ENCODE measurements around the gene ARRB1.

The ARRB1 gene

DNA sequence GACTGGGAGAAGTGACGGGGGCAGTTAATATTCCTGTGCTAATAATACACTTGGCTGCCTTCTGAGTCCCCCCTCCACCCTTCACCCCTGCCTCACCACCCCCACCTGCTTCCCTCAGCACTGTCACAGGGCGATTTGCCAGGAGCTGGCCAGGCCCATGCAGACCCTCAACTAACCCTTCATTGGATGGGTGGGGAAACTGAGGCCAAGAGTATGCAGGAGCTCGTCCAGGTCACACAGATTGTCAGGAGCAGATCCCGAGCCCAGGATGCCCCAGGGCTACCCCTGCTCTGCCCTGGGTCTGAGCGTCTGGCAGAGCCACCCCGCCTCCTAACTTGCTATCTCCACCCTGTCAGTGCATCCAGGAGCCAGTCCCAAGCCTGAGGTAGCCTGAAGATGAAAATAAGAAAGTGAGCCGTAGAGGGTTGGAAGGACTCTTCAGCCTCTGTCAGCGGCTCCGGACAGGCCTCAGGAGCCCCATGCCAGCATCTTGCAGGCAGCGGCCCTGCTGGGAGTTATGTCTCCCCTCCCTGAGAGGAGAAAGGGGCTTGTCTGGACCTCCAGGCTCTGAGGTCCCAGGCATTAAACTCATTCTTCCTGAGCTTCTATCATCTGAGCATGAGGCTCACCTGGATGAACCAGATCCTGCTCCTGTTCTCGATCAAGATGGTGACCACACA is 104.7 kb downstream of the ARRB1 start:
- DNase-seq (ENCODE audit: low spot score) = no peak

DNA sequence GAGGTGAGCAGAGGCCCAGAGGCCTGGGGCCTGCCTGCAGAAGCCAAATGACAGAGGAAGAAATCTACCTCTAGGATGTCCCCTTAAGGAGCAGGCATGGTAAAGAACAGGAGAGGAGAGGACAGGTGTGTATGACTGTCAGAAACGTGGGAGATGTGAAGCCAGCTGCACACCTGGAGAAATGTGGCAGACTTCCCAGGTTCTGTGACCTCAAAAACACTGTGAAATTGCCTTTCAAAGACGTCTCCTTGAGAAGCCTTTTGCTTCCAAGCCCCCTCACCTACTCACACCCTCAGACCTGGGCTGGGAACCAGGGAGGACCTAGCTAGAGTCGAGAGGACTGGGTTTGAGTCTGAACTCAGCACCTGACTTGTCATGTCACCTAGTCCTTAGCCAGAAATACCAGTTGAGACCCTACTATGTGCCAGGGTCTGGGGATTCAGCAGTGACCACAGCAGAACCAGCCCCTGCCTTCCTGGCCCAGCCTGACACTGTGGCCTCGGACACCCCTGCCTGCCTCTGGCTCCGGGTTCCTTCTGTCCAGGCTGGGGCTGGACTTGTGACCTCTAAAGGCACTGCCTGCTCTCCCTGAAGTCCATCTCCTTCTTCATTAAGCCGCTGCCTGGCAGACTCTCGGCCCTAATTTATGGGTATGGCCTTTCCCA is 105.3 kb downstream of the ARRB1 start:
- DNase-seq (ENCODE audit: low spot score) = no peak

DNA sequence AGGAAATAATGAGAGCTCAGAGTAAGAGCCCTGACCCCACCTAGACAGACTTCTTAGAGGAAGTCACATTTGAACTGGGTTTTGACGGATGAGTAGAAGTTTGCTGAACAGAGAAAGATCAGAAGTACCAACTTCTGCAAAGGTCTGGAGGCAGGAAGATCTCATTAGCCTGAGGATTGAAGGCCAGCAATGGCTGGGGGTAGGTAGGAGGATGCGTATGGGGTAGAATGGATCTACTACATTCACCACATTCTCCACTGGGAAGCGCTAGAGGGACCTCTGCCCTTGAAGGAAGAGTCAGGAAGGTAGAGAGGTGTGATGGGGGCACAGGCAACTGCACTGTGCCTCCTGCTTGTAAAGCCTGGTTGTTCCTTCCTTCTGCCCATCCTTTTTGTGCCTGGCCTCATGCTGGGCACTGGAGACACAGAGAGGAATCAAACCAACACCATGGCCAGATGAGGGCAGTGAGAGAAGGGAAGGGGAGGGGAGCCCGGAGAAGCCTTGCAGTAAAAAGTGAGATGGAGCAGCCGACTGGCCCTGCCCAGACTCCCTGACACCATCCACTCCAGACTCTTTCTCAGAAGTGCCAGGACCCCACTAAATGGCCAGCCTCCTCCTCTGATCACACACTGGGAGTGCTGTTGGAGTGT is 106.0 kb downstream of the ARRB1 start:
- DNase-seq (ENCODE audit: low spot score) = peak; percentile 41

DNA sequence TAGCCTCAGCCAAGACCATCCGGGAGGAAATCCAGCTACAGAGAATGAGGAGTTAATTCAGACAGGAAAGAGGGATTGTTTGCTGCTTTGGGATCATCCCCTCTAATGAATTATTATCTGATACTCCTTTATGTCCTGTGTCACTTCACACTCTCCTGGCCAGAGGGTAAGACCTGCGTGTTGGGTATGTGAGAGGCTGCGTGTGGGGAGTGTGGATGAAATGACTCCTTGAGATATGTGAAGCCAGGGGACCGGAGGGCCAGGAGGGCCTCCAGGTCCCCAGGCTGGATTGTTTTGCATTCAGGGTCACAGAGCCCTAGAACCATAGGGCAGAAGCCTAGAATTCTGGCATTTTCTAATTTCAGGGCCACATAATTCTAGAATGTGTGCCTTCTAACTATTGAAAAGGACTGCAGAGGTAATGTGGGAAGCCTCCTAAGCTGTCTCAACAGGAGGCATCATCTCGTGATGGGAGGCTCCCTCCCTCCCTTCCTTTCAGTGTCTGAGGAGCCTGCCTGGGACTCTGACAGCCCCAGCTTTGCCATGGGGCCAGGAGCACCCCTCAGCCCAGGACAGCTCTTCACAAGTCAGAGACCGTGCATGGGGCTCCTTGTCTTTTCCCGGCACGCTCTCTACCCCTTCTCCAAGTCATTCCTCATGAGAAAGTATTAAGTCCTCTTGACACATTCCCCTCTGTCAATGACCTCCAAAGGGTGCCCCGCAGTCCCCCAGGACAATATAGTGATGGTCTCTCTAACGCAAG is 107.2 kb downstream of the ARRB1 start:
- no peak for DNase-seq (ENCODE audit: low spot score)

DNA sequence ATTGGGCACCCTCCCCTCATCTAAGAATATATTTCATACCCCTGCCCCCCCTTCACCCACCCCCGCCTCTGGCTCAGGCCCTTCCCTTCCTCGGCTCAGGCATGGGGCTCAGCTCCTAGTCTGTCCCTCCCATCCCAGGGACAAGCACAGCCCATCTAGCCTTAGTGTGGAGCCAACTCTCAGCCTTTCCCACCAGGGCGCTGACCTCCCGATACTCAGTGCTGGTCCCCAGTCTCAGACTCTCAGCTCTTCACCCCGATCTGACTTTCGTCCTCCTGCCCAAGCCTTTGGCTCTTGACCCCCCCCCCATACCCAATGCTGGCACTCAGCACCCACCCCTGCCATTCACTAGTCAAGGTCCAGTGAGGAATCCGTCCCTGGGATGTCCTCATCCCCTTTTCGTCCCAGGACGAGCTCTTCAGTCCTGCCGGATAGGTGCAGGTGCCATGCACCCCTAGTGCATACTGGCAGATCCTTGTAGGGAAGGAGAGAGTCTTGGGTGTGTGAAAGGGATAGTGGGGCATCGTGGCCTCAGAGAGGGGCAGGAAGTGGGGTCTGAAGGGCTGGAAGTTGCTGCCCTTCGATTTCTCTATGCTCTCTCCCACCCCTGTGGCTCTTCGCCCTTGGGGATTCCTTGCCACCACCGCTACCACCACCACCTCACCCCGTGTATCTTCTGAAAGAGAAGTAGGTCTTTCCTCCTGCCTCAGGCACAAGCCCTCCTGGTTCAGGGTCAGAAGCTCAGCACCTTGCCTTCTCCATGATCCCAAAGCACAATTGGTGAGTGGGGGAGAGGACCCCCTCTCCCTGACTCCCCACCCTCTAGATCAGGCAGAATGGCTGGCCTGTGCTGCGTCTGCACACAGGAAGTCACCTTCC is 108.5 kb downstream of the ARRB1 start:
- DNase-seq (ENCODE audit: low spot score) = no peak

DNA sequence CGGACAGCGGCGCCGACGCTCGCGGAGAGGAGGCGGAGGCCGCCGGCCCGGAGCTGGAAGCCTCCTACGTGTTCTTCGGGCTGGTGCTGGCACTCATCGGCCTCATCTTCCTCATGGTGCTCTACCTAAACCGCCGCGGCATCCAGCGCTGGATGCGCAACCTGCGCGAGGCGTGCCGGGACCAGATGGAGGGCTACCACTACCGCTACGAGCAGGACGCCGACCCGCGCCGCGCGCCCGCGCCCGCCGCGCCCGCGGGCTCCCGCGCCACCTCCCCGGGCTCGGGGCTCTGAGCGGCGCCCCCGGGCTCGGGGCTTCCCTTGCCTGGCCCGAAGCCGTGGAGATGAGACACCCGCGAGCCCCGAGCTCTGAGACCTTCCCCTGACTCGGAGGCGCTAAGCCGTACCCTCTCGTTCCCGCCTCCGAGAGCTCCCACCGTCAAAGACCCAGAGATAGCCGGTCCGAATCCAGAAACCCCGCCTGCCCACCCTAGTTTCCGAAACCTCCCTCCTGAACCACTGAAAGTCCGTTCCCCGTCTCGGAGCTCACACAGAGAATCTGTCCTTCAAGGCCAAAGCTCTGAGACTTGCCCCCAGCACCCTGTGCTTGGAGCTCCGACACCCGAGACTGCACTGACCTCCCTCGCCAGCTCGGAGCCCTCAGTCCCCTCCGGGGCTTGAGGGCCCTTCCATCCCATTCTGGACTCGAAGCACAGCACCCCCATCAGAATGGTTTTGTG is 109.4 kb downstream of the ARRB1 start:
- DNase-seq (ENCODE audit: low spot score) = no peak

DNA sequence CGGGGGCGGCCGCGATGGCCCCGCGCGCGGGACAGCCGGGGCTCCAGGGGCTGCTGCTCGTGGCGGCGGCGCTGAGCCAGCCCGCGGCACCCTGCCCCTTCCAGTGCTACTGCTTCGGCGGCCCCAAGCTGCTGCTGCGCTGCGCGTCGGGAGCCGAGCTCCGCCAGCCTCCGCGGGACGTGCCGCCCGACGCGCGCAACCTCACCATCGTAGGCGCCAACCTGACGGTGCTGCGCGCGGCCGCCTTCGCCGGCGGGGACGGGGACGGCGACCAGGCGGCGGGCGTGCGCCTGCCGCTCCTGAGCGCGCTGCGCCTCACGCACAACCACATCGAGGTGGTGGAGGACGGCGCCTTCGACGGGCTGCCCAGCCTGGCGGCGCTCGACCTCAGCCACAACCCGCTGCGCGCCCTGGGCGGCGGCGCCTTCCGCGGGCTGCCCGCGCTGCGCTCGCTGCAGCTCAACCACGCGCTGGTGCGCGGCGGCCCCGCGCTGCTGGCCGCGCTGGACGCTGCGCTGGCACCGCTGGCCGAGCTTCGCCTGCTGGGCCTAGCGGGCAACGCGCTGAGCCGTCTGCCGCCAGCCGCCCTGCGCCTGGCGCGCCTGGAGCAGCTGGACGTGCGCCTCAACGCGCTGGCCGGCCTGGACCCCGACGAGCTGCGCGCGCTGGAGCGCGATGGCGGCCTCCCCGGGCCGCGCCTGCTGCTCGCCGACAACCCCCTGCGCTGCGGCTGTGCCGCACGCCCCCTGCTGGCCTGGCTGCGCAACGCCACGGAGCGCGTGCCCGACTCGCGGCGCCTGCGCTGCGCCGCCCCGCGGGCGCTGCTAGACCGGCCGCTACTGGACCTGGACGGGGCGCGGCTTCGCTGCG is 110.2 kb downstream of the ARRB1 start:
- peak; percentile 97 for DNase-seq (ENCODE audit: low spot score)

DNA sequence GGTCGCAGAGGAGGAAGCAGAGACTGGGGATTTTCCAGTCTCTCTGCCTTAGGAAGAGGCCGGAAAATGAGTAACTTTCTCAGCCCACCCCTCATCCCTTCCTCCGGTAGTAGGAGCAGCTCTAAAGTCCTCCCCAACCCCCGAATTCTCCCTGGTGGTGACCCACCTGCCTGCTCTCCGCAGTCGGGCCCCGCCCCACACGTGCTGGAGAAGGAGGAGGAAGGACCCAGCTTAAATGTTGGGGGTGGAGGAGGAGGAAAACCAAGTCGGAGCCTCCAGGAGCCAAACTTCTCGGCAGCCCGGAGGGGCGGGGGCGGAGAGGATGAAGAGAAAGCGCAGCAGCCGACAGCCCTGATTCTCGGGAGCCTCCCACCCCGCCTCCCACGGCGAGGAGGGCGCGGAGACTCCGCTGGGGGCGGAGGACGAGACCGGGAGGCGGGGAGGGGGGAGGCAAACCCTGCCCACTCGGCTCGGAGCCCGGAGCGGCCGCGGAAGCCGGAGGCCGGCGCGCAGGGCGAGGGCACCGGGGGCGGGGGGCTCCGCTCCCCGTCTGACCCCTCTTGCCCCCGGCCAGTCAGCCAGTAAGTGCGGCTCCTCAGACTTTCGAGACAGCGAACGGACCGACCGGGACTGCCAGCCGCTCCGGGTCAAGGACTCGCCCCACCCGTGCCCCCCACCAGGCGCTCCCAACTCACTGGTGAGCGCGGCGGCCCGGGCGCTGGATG is 111.0 kb downstream of the ARRB1 start, which contains the start of gene TPBGL:
TSS of gene TPBGL (plus strand) at position 464 of the 725 bp plus-strand sequence. CDS start 276 bp downstream, outside the sequence.
- DNase-seq (ENCODE audit: low spot score) = peak; percentile 64

DNA sequence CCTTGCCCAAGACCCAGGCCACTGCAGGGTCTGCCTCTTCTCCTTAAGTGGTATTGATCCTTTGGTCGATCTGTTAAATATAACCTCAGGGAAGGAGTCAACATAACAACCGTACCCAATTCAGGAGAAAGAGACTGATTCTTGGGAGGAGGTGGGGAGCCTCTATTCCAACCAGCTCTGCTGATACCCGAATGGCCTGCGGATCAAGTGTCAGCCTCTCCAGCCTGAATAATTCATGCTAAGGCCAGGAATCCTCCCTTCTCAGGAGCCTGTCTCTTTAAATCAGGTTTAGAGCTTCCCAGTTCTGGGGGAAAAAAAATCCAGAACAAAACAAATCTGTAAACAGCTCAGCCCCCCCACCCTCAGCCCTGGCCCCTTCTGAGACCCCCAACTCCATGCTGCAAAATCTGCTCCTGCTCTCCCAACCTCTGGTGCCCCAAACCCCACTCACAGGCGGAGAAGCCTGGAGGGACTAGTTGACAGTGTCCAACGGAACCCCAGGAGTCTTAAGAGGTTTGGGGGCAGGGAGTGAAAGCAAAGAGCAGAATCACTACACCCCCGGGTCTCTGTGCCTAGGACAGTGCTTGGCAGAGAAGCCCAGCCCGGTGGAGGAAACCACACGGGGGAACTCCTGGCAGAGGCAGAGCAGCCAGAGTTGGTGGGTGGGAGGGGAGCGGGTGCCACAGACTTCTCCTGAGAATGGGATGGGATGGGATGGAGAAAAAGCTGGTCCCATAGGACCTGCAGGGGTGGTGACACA is 111.8 kb downstream of the ARRB1 start:
- no peak for DNase-seq (ENCODE audit: low spot score)

DNA sequence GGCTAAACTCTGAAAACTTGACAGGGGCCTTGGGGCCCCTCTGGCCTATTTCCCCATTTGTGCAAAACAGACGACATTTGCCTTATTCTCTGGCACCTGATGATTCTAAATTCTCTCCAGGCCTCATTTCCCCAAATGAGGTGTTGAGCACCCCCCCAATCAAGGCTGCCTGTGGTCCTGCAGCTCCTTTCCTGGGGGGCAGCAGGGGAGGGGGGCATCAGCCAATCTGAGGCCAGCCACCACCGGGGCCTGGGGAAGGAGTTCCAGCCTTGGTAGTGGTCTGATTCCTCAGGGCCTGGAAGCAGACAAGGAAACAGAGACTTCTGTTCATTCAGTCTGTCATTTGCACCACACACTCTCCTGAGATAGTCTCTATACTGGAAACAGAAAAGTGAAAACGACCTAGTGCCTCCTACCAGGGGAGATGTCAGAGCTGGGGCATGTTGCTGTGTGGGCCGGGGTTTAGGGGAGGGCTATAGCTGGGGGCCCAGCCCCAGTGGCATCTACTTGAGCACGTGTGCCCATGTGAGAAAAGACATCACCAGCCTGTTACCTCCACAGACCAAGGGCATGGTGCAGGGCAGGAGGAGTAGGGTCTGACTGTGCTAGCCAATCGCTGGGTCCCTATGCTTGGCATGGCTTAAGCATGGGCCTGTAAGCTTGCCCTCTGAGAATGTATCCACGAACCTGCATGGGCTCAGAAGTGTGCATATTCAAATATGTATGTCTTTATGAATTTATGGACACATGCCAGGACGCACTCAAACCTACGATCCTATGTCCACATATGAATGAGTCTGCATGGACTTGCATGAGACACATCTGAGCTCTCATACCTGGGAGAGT is 112.6 kb downstream of the ARRB1 start:
- DNase-seq (ENCODE audit: low spot score) = no peak

DNA sequence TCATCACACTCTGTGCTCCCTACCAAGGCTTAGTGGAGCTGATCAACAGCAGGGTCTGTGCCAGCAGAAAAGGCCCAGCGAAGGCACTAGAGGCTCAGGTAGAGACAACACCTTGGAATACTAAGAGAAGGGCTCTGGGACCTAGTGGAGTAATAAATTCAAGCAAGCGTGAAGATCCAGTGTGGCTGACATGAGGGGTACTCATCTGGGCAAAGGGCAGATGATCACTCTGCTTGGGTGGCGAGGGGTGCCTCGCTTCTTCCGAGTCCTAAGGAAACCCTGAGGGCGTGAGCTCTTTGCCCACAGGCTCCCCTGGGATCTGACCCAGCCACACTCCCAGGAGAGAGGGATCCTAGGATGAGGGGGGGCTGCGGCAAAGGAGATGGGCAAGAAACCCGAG is 114.4 kb downstream of the ARRB1 start:
- no peak for DNase-seq (ENCODE audit: low spot score)

DNA sequence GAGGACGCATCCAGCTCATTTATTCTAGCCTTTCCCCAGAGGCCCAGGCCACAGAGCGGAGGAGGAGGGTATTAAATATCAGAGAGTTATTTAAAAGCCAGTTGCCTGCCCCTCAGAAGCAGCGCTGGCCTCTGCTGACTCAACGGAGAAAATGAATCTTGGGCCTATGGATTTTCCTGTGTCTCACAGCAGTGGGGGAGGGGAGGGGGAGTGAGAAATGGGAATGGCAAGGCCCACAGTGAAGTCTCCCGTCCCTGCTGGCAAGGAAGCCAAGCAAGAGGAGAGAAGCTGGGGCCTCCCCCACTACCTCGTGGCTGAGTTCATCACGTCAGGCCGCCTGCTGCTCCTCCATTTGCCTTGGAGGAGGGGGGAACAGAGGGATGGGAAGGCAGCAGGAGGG is 115.4 kb downstream of the ARRB1 start:
- DNase-seq (ENCODE audit: low spot score) = no peak

DNA sequence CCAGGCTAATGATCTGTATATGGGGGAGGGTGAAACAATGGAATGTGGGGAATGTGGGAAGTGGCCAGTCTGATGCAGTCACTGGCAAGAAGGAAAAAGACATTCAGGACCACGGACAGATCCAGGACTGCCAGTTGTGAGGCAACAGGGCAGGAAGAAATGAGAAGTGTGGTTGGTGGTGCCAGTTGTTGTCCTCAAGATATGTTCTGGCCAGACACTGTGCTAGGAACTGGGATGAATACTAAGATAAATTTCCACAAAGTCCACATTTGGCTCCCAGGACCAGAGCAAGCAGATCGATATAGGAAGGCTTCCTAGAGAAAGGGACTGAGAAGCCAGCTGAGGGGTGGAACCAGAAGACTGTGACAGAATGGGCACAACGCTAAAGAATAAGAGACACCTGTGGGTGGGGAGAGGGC is 117.7 kb downstream of the ARRB1 start:
- peak; percentile 83 for DNase-seq (ENCODE audit: low spot score)

DNA sequence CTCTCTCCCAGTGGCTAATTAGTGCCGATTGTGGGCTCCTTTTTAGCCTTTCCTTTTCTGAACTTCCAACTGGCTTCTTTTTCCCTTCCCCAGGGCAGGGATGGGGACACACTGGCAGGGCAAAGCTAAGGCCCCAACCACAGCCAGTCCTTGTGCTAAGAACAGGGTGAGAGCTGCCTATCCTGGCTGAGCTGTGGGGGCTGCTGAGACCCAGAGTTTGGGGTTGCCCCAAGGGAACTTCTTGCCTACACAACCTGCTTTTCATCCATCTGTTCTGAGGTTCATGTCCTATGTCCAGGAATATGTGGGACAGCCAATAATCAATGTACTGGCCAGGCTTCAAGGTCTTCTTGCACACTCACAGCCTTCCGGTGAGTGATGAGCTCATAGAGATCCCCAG is 120.8 kb downstream of the ARRB1 start:
- no peak for DNase-seq (ENCODE audit: low spot score)

DNA sequence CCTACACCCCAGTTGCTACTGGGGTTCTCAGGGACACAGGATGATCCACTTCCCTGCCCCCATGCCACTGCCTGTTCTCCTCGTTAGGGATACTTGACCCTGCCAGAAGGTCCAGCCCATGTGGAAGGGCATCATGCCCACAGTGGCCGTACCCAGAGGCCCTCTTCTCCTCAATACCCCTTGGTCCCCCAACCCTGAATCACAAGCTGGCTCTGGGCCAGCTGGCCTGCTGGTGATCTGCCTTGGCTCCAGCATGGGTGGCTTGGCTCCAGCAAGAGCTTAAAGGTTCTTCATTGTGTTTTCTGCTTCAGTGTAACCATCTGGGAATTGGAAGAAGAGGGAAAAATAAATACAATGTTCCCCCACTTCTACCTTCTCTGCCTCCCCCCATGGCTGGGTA is 122.0 kb downstream of the ARRB1 start:
- DNase-seq (ENCODE audit: low spot score) = no peak

DNA sequence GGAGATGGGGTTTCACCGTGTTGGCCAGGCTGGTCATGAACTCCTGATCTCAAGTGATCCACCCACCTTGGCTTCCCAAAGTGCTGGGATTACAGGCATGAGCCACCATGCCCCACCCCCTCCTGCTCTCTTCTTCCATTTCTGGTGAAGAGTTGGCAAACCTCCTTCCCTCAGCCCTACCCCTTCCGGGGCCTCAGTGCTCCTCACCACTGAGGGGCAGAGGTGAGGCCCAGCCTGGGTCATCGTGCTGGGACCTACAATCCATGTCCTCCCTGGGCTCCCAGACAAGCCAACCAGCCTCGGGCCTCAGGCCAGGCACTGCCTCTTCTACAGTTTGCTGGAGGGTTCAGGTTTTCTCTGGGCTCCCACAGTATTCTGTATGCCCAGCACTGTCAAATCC is 125.7 kb downstream of the ARRB1 start:
- DNase-seq (ENCODE audit: low spot score) = no peak

DNA sequence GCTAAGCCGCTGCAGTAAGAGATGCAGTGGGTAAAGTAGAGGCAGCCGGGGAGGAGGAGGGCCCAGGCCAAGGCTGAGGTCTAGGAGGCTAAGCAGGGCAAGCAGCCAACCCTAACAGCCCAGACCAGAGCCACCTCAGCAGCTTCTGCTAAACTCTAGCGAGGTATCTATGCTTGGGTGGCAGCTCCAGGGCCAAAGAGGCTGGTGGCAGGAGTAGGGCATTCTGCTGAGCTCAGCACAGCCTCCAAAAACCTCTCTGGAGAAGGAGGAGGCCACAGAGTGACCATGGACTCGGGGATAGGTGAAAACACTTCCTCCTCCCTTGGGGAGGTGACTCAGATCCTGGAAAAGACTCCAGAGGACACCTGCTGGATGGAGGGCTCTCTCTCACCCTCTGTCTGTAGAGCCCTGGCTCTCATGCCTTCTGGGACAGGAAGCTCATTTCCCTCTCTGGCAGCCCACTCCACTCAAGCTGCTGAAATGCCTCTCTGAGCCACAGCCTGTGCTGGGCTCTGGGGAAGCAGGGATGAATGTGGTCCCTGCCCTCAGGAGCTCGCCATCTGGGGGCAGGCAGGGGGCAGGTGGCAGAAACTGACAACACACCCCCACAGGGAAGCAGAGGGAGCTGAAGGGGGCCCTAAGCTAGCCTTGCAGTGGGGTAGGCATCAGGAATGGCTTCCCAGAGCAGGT is 127.4 kb downstream of the ARRB1 start:
- DNase-seq (ENCODE audit: low spot score) = peak; percentile 28

Data from iPS-NIHi11 (cell line).